Upper lobe of right lung (tissue), 1 donor: Measurements from ENCODE around the gene ZNF397. TPM values are rescaled to one million over a fixed set of nuclear protein-coding genes. Genes with fewer than 3 reads are reported as not detected.

Experiments
- ATAC-seq: fragments of 200-7000 bp; cut with Tn5 transposase; one replicate; pipeline ENCODE4 v1.9.1; 2020; ENCODE audit warnings: mild to moderate bottlenecking, moderate library complexity
- DNase-seq: peaks from one replicate; pipeline ENCODE4 v3.0.0-alpha.2; 2020
- H3K27ac ChIP-seq: fragments of 200-600 bp; one replicate; pipeline ENCODE4 v1.8.0; 2022
- H3K27me3 ChIP-seq: fragments of 200-600 bp; one replicate; pipeline ENCODE4 v1.8.0; 2022; ENCODE audit warnings: mild to moderate bottlenecking
- H3K36me3 ChIP-seq: fragments of 200-600 bp; one replicate; pipeline ENCODE4 v1.8.0; 2022
- H3K4me1 ChIP-seq: fragments of 200-600 bp; one replicate; pipeline ENCODE4 v1.8.0; 2022
- H3K4me3 ChIP-seq: fragments of 200-600 bp; one replicate; pipeline ENCODE4 v1.8.0; 2022; ENCODE audit warnings: mild to moderate bottlenecking
- H3K9me3 ChIP-seq: fragments of 200-600 bp; one replicate; pipeline ENCODE4 v1.8.0; 2022
- CTCF ChIP-seq: fragments of 200-600 bp; IDR thresholded peaks from one replicate; pipeline ENCODE4 v1.8.0; 2022; ENCODE audit warnings: antibody characterized with exemption
- intact Hi-C: fragments of 100-400 bp; cut with DNase I; formaldehyde crosslinking; loops from one replicate; pipeline ENCODE4 v1.11.0; 2022
- total RNA-seq: library from RNA; stranded (reverse); fragmentation: NEBNext Ultra II Directional; extraction: Animal tissue kit (Norgen Biotek cat#: 25700); gene quantifications from one replicate; pipeline ENCODE4 v1.2.1, GENCODE V29; 2021
- donor health status: DM: no; HTN: yes; CAD: no; lungs with severe emphysema.

The ZNF397 gene
- total RNA-seq, 1 donor from 2014 or later = 29.2 TPM

- H3K27ac ChIP-seq = no peak overlapping the region
- no peaks in the 10 kb centered on the region for H3K9me3 ChIP-seq
- intact Hi-C loops = no loop called here
- no peak for TF ChIP-seq CTCF
- H3K4me1 ChIP-seq = no peaks in the 10 kb centered on the region
- ATAC-seq = no peak
- no peaks in the 10 kb centered on the region for H3K27me3 ChIP-seq
- no peaks in the 10 kb centered on the region for H3K36me3 ChIP-seq
- DNase-seq = no peak
- no peak overlapping the region for H3K4me3 ChIP-seq
These were observed 20.4 kb upstream of the ZNF397 start for GRCh38 chr18:35220424-35220823.

GRCh38 chr18:35223797-35224196 lies 17.0 kb upstream of the ZNF397 start:
- ATAC-seq (no peak), DNase-seq (no peak)
- intact Hi-C loops = no loop called here

GRCh38 chr18:35227254-35227653 lies 13.6 kb upstream of the ZNF397 start:
- no peak for DNase-seq
- no peaks in the 10 kb centered on the region for H3K36me3 ChIP-seq
- H3K27ac ChIP-seq = no peak overlapping the region
- TF ChIP-seq CTCF = no peak
- H3K4me1 ChIP-seq = no peaks in the 10 kb centered on the region
- no peak overlapping the region for H3K4me3 ChIP-seq
- H3K27me3 ChIP-seq = no peaks in the 10 kb centered on the region
- no peaks in the 10 kb centered on the region for H3K9me3 ChIP-seq
- ATAC-seq = no peak
- intact Hi-C loops = no loop called here

More at GRCh38 chr18:35223797-35224196, 17.0 kb upstream of the ZNF397 start:
- no peak for TF ChIP-seq CTCF
- no peaks in the 10 kb centered on the region for H3K9me3 ChIP-seq
- H3K27ac ChIP-seq = no peak overlapping the region
- no peaks in the 10 kb centered on the region for H3K27me3 ChIP-seq
- H3K4me3 ChIP-seq = no peak overlapping the region
- no peaks in the 10 kb centered on the region for H3K36me3 ChIP-seq
- H3K4me1 ChIP-seq = no peaks in the 10 kb centered on the region

- Histone ChIP-seq H3K4me1 (no peaks in the 10 kb centered on the region), H3K27ac (no peak overlapping the region), H3K9me3 (no peaks in the 10 kb centered on the region), H3K4me3 (no peak overlapping the region), H3K36me3 (no peaks in the 10 kb centered on the region), H3K27me3 (no peaks in the 10 kb centered on the region)
- intact Hi-C loops = loop anchor here (10.0 kb wide), 1 partner anchor 114 kb away; the partner anchor contains the start of gene ZNF24
- peak; percentile 98 for TF ChIP-seq CTCF
- peak; percentile 77 for DNase-seq
- ATAC-seq = peak; percentile 99
These were observed 9.8 kb upstream of the ZNF397 start for GRCh38 chr18:35231052-35231451.

- no peak overlapping the region for H3K27ac ChIP-seq
- no peak overlapping the region for H3K4me3 ChIP-seq
- intact Hi-C loops = loop anchor here (10.0 kb wide), 1 partner anchor 108 kb away; the partner anchor contains the start of gene ZNF24
- H3K4me1 ChIP-seq = peaks cover 2% of the 10 kb centered on the region
- TF ChIP-seq CTCF = no peak
- H3K27me3 ChIP-seq = no peaks in the 10 kb centered on the region
- no peaks in the 10 kb centered on the region for H3K9me3 ChIP-seq
- DNase-seq (no peak), ATAC-seq (no peak)
- no peaks in the 10 kb centered on the region for H3K36me3 ChIP-seq
These were observed 4.1 kb upstream of the ZNF397 start for GRCh38 chr18:35236571-35237363.
